HEK293T (cell line): Measurements from ENCODE around the gene SLC12A7.

Source experiments
- ARNT ChIP-seq: fragments of 450-650 bp; IDR thresholded peaks from 2 replicates; pipeline ENCODE4 v1.6.1; 2017; ENCODE audit warnings: mild to moderate bottlenecking
- CTBP1 ChIP-seq: fragments of 450-650 bp; IDR thresholded peaks from 2 replicates; pipeline ENCODE4 v1.6.1; 2016; ENCODE audit warnings: borderline replicate concordance
- ELF4 ChIP-seq: fragments of 450-650 bp; IDR thresholded peaks from 2 replicates; pipeline ENCODE4 v1.6.1; 2017; ENCODE audit warnings: antibody characterized with exemption
- FOXA1 ChIP-seq: fragments of 450-650 bp; IDR thresholded peaks from 2 replicates; pipeline ENCODE4 v1.6.1; 2016; ENCODE audit warnings: mild to moderate bottlenecking
- FOXK2 ChIP-seq: fragments of 450-650 bp; IDR thresholded peaks from 2 replicates; pipeline ENCODE4 v1.6.1; 2016; ENCODE audit warnings: mild to moderate bottlenecking
- FOXM1 ChIP-seq: fragments of 450-650 bp; IDR thresholded peaks from 2 replicates; pipeline ENCODE4 v1.6.1; 2017; ENCODE audit warnings: mild to moderate bottlenecking, borderline replicate concordance
- HDGF ChIP-seq: fragments of 450-650 bp; IDR thresholded peaks from 2 replicates; pipeline ENCODE4 v1.6.1; 2017; ENCODE audit warnings: antibody characterized with exemption, borderline replicate concordance
- L3MBTL2 ChIP-seq: fragments of 450-650 bp; conservative IDR thresholded peaks from 2 replicates; pipeline ENCODE4 v1.6.1; 2016; ENCODE audit warnings: mild to moderate bottlenecking
- LEF1 ChIP-seq: fragments of 450-650 bp; IDR thresholded peaks from 2 replicates; pipeline ENCODE4 v1.6.1; 2017; ENCODE audit warnings: mild to moderate bottlenecking, borderline replicate concordance
- NFRKB ChIP-seq: fragments of 450-650 bp; IDR thresholded peaks from 2 replicates; pipeline ENCODE4 v1.6.1; 2016; ENCODE audit warnings: mild to moderate bottlenecking, moderate library complexity
- SP1 ChIP-seq: fragments of 450-650 bp; IDR thresholded peaks from 2 replicates; pipeline ENCODE4 v1.6.1; 2017
- SUZ12 ChIP-seq: fragments of 450-650 bp; IDR thresholded peaks from 2 replicates; pipeline ENCODE4 v1.6.1; 2016; ENCODE audit warnings: mild to moderate bottlenecking
- TARDBP ChIP-seq: fragments of 450-650 bp; IDR thresholded peaks from 2 replicates; pipeline ENCODE4 v1.6.1; 2016

GRCh38 chr5:1150866-1151265, 39.0 kb upstream of the SLC12A7 start:
- TF ChIP-seq SP1 (no peak), LEF1 (no peak), FOXA1 (no peak), SUZ12 (no peak), HDGF (no peak), NFRKB (no peak), ARNT (no peak), FOXM1 (no peak), FOXK2 (no peak), L3MBTL2 (no peak), CTBP1 (no peak), ELF4 (no peak), TARDBP (no peak)
